ENCODE data around the gene GABRG2. TPM values are rescaled to one million over a fixed set of nuclear protein-coding genes. Genes with fewer than 3 reads are reported as not detected.

GABRG2 gene
- total and polyA plus RNA-seq, 2 experiments from 2014 or later, result 3.5 to 5.3 TPM

GRCh38 chr5:162154242-162154641 is 86.7 kb downstream of the GABRG2 start (continued):
- TF ChIP-seq ZNF462 (CRISPR knock-in tag; IDR thresholded peaks at IDR 0.05), result no peak
- no peak for TF ChIP-seq CREB1 (CRISPR knock-in tag; IDR thresholded peaks at IDR 0.05; ENCODE audit: low read depth)

GRCh38 chr5:162160401-162160800 is 92.8 kb downstream of the GABRG2 start:
- H3K4me3 ChIP-seq, result no peak overlapping the region
- no peak overlapping the region for H3K27ac Mint-ChIP-seq
- H3K4me3 Mint-ChIP-seq, result no peak overlapping the region
- H3K36me3 Mint-ChIP-seq (ENCODE audit: low read depth), result no peaks in the 10 kb centered on the region; the same call in 2 of the 3 replicates
- no peak for ATAC-seq
- no peaks in the 10 kb centered on the region for H3F3A ChIP-seq (replicated peaks; ENCODE audit: low read depth)
- H2AFZ ChIP-seq, result no peak overlapping the region
- DNase-seq (ENCODE audit: low spot score), result no peak
- no peaks in the 10 kb centered on the region for H3K4me1 ChIP-seq (ENCODE audit: insufficient read depth)
- no peaks in the 10 kb centered on the region for H3K36me3 ChIP-seq (ENCODE audit: insufficient read depth)
- no peak overlapping the region for H3K27ac ChIP-seq (ENCODE audit: low read depth)
- H3K4me2 ChIP-seq, result no peak overlapping the region
- H3K9me2 ChIP-seq (ENCODE audit: insufficient read depth), result no peaks in the 10 kb centered on the region; the same call in 1 of the 2 replicates
- no peaks in the 10 kb centered on the region for H3K79me2 ChIP-seq (replicated peaks; ENCODE audit: insufficient read depth)
- H3K4me1 Mint-ChIP-seq, result peaks cover 9% of the 10 kb centered on the region
- H3K27me3 ChIP-seq (ENCODE audit: insufficient read depth), result no peaks in the 10 kb centered on the region
- no peaks in the 10 kb centered on the region; the same call in 2 of the 3 replicates for H3K9me3 Mint-ChIP-seq
- H4K20me1 ChIP-seq (replicated peaks; ENCODE audit: insufficient read depth), result no peaks in the 10 kb centered on the region
- H3K27me3 Mint-ChIP-seq (ENCODE audit: insufficient read depth, low read depth, poor library complexity), result peaks cover 2% of the 10 kb centered on the region
- TF ChIP-seq EZH2 (IDR thresholded peaks at IDR 0.05; ENCODE audit: low read depth, unreplicated experiment) (no peak), ZNF331 (CRISPR knock-in tag; IDR thresholded peaks at IDR 0.05; ENCODE audit: low read depth) (no peak), ZNF462 (CRISPR knock-in tag; IDR thresholded peaks at IDR 0.05) (no peak), CTCF (conservative IDR thresholded peaks at IDR 0.05; ENCODE audit: low read depth in 2 of 2) (no peak), ZNF114 (CRISPR knock-in tag; IDR thresholded peaks at IDR 0.05) (no peak), JUNB (IDR thresholded peaks at IDR 0.05; ENCODE audit: unreplicated experiment) (no peak), NANOG (IDR thresholded peaks at IDR 0.05; ENCODE audit: borderline replicate concordance) (no peak)

Data from GM23338 (cell line).